AG09319 (cell line): Measurements from ENCODE around the gene ACACB.

ENCODE experiments used
- DNase-seq: peaks from one replicate; pipeline ENCODE4 v3.0.0-alpha.2; 2010; ENCODE audit warnings: low read depth; ENCODE audit errors: extremely low read depth
- TF ChIP-seq, protein P1 (sequence below): IDR thresholded peaks from 2 replicates; pipeline ENCODE4 v1.5.1; 2011; ENCODE audit warnings: low read depth, mild to moderate bottlenecking, inconsistent platforms, low read length, moderate library complexity

Gene ACACB

DNA sequence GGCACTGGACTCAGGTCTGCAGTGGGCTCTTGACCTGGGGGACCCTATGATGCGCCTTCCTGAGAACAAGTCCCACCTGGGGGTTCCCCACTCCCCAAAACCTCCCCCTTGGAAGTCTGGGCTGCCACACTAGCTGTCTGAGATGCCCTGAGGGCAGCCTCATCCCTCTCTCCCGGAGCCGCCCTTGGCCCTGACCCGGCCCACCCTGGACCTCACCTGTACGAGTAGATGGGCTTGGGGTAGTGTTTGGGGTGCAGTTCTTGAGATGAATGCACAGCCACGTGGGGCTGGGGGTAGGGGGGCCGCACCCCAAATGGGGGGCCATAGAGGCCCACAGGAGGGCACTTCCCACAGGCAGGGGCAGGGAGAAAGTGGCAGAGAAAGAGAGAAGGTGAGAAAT is 170.8 kb downstream of the ACACB start:
- no peak for DNase-seq
- TF ChIP-seq, protein P1, sequence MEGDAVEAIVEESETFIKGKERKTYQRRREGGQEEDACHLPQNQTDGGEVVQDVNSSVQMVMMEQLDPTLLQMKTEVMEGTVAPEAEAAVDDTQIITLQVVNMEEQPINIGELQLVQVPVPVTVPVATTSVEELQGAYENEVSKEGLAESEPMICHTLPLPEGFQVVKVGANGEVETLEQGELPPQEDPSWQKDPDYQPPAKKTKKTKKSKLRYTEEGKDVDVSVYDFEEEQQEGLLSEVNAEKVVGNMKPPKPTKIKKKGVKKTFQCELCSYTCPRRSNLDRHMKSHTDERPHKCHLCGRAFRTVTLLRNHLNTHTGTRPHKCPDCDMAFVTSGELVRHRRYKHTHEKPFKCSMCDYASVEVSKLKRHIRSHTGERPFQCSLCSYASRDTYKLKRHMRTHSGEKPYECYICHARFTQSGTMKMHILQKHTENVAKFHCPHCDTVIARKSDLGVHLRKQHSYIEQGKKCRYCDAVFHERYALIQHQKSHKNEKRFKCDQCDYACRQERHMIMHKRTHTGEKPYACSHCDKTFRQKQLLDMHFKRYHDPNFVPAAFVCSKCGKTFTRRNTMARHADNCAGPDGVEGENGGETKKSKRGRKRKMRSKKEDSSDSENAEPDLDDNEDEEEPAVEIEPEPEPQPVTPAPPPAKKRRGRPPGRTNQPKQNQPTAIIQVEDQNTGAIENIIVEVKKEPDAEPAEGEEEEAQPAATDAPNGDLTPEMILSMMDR, result no peak

DNA sequence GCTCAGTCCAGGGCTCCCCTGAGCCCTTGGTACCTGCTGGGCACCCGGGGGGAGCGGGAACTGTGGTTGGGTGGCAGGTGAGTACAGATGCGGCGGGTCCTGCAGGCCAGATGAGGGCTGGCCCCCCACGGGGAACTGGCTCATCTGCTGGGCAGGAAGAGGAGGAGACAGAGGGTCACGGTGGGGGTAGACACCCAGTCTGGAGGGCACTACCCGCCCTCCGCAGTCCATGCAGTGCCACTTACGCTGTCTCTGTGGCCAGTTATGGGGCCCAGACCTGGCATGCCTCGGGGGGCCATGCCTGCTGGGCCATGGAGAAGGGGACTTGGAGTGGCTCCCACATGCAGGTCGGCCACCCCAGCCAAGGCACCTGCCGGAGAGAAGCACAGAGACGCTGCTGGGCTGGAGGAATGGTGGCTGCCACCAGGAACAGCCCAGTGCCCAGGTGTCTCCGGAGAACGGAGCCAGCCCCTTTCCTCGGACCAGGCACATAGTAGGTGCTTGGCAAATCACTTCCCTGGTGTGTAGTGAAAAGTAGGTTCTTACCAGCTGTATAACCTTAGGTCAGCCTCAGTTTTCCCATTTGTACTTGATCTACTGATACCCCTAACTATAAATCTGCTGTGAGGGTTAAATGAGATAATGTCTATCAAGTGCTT is 171.6 kb downstream of the ACACB start:
- no peak for DNase-seq

DNA sequence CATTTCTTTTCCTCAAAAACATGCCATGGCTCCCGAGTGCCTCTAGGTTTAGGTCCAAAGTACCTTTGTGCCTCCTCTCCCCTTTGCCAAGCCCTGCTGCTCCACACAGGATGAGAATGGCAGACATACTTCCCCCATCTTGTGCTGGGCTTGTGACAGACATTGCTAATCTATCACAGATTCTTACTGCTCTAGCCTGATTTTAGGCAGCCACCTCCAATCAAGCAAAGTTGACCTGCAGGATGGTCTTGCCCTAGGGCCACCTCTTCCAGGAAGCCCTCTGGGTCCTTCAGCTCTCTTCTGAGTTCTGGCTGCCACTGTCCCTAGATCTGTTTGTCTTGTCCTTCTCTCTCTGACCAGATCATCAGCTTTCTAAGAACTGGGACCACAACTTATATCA is 172.2 kb downstream of the ACACB start:
- no peak for DNase-seq
- TF ChIP-seq, protein P1, result no peak

More for the DNA sequence above, 171.6 kb downstream of the ACACB start:
- TF ChIP-seq, protein P1, result no peak

DNA sequence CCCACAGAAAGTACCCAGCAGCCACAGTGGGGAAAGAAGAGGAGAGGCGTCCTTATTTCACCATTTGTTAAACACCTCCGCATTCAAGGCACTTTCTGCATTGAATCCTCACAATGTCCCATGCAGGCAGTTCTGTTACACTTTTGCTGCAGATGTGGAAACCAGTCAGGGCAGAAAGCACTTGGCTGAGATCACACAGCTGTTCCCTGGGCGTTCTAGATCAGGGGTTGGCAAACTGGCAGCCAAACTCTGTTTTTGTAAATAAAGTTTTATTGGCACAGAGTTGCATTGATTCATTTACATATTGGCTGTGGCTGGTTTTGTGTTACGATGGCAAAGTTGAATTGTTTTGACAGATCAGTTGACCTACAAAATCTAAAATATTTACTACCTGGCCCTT is 172.6 kb downstream of the ACACB start:
- DNase-seq, result no peak
- TF ChIP-seq, protein P1, result no peak

DNA sequence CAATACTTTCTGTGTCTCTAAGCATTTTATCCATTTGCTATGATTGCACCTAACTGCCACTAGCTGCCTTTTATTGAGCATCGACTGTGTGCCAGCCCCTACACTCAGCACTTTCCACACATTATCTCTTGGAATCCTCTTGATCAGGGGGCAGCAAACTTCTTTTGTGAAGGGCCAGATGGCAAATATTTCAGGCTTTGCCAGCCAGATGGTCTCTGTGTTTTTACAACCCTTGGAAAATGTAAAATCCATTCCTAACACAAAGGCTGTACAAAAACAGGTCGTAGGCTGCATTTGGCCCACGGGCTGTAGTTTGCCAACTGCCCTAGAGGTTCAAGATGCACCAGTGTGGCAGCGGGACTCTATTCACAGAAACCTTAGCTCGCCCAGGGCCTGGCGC is 173.2 kb downstream of the ACACB start:
- TF ChIP-seq, protein P1, result no peak
- DNase-seq, result no peak

DNA sequence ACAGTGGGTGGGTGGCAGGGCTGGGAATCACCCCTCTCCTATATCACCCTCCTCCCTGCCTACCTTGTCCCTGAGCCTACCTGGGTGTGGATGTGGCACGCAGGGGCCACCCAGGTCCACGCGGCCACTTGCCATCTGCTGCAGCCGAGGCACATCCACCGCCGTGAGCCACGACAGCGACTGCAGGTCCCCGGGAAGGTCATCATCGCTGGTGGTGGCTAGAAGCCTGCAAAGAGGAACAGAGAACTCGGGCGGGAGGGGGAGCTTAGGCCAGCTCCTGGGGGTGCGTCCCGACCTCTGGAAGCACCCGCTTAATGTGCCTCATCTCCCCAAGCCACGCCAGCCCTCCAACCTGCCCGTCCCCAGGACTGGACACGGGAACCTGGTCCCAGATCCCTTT is 173.7 kb downstream of the ACACB start:
- TF ChIP-seq, protein P1, result no peak
- DNase-seq, result no peak

DNA sequence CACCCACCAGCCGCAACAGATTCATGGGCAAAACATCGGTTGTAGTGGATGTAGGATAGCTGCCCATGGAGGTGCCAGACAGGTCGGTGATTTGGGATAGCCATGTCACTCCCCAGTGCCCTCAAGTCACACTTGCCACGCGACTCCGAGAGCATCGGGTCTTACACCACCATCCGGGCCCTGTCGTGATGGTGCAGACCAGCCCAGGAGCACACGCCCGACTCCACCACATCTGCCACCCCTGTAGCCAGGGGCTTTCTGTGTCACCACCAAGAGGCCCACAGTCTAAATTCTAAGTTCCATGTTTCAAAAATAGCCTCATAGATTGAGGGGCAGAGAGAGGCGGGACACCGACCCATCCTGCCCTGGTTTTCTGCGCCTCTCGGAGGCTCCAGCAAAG is 174.7 kb downstream of the ACACB start:
- TF ChIP-seq, protein P1, result no peak
- DNase-seq, result no peak
